GM12878 (cell line): ENCODE measurements around the gene GNB2. TPM values are rescaled to one million over a fixed set of nuclear protein-coding genes. Genes with fewer than 3 reads are reported as not detected.

Source experiments
- ATF7 ChIP-seq: fragments of 450-650 bp; IDR thresholded peaks from 2 replicates; pipeline ENCODE4 v1.6.1; 2016; ENCODE audit warnings: low read depth, mild to moderate bottlenecking
- BMI1 ChIP-seq: fragments of 450-650 bp; IDR thresholded peaks from 2 replicates; pipeline ENCODE4 v1.6.1; 2016; ENCODE audit warnings: mild to moderate bottlenecking, moderate library complexity, borderline replicate concordance
- CBX3 ChIP-seq: fragments of 200-600 bp; sonication (generic); IDR thresholded peaks from 2 replicates; pipeline ENCODE4 v1.6.1; 2016; ENCODE audit warnings: low read depth, borderline replicate concordance
- CBX5 ChIP-seq: sonication (generic); IDR thresholded peaks from 2 replicates; pipeline ENCODE4 v1.6.1; 2016; ENCODE audit warnings: low read depth, moderate library complexity, mild to moderate bottlenecking, inconsistent platforms
- CHD2 ChIP-seq: IDR thresholded peaks from 2 replicates; pipeline ENCODE4 v1.6.1; 2011; ENCODE audit warnings: low read depth, low read length, improper control_type of control experiment, borderline replicate concordance
- CTCF ChIP-seq, 3 experiments: IDR thresholded peaks in 2 of 3; conservative IDR thresholded peaks in 1 of 3; 2 replicates each; pipeline ENCODE4 v1.5.1; 2011; ENCODE audit warnings: low read depth in 3 of 3, low read length in 3 of 3, mild to moderate bottlenecking in 3 of 3, control low read depth in 2 of 3, moderate library complexity in 2 of 3, inconsistent platforms in 1 of 3, mixed read lengths in 1 of 3; ENCODE audit not compliant: control insufficient read depth in 2 of 3, insufficient read depth in 1 of 3; ENCODE audit errors: extremely low read depth in 1 of 3
- JUNB ChIP-seq: IDR thresholded peaks from 2 replicates; pipeline ENCODE4 v1.6.1; 2016; ENCODE audit warnings: antibody characterized with exemption, mild to moderate bottlenecking
- MEF2A ChIP-seq: IDR thresholded peaks from 2 replicates; pipeline ENCODE4 v1.6.1; 2011; ENCODE audit warnings: low read depth, mild to moderate bottlenecking, low read length, moderate library complexity; ENCODE audit not compliant: insufficient read depth
- NR2C2 ChIP-seq: IDR thresholded peaks from 2 replicates; pipeline ENCODE4 v1.6.1; 2011; ENCODE audit warnings: borderline replicate concordance, low read depth; ENCODE audit not compliant: control insufficient read depth, insufficient read length
- NRF1 ChIP-seq: conservative IDR thresholded peaks from 2 replicates; pipeline ENCODE4 v1.6.1; 2011; ENCODE audit warnings: mild to moderate bottlenecking, low read depth, low read length, improper control_type of control experiment
- POLR2AphosphoS2 ChIP-seq: IDR thresholded peaks from 2 replicates; pipeline ENCODE4 v1.6.1; 2011; ENCODE audit warnings: low read depth, mild to moderate bottlenecking, low read length, improper control_type of control experiment, moderate library complexity
- POLR2AphosphoS5 ChIP-seq: IDR thresholded peaks from 2 replicates; pipeline ENCODE4 v1.6.1; 2011; ENCODE audit warnings: mild to moderate bottlenecking, low read length, inconsistent platforms
- RAD21 ChIP-seq: IDR thresholded peaks from 2 replicates; pipeline ENCODE4 v1.6.1; 2011; ENCODE audit warnings: mild to moderate bottlenecking, low read depth, low read length, moderate library complexity; ENCODE audit not compliant: insufficient read depth
- RFX5 ChIP-seq: IDR thresholded peaks from 2 replicates; pipeline ENCODE4 v1.6.1; 2011; ENCODE audit warnings: low read depth, low read length, improper control_type of control experiment
- SIN3A ChIP-seq: IDR thresholded peaks from 2 replicates; pipeline ENCODE4 v1.6.1; 2012; ENCODE audit warnings: low read depth, low read length, improper control_type of control experiment
- SMC3 ChIP-seq: IDR thresholded peaks from 2 replicates; pipeline ENCODE4 v1.6.1; 2011; ENCODE audit warnings: low read length, improper control_type of control experiment, borderline replicate concordance
- TBL1XR1 ChIP-seq: IDR thresholded peaks from 2 replicates; pipeline ENCODE4 v1.6.1; 2012; ENCODE audit warnings: low read depth, low read length, improper control_type of control experiment
- ZNF274 ChIP-seq: IDR thresholded peaks from one replicate; pipeline ENCODE4 v1.8.0; 2011; ENCODE audit not compliant: insufficient read length, insufficient read depth
- polyA plus RNA-seq, 11 experiments: library from polyadenylated mRNA; depleted of rRNA in 4 of 11; unstranded in 6 of 11; stranded (reverse) in 5 of 11; fragments of >200 nt; fragmentation: Nextera tagmentation in 4 of 11; fragmentation: Illumina TruSeq in 1 of 11; extraction: Ambion mirVana in 4 of 11; extraction: Trizol in 1 of 11; gene quantifications; 1 replicate in 1 of 11; 2 replicates in 10 of 11; pipeline versions ENCODE4 v1.2.1 to v1.2.3, GENCODE V29; 2011 to 2016; ENCODE audit warnings: inconsistent platforms in 2 of 11, missing spikeins in 2 of 11, low read depth in 1 of 11
- total RNA-seq, 4 experiments: library from RNA; depleted of rRNA in 3 of 4; stranded (reverse); fragments of >200 nt in 3 of 4; fragmentation: Illumina TruSeq in 1 of 4; extraction: Trizol in 1 of 4; gene quantifications; 2 replicates each; pipeline versions ENCODE4 v1.2.1 to v1.2.3, GENCODE V29; 2013 to 2021
- TF ChIP-seq, protein P1 (sequence below): fragments of 450-650 bp; formaldehyde crosslinking; IDR thresholded peaks from 2 replicates; pipeline ENCODE4 v1.4.0; 2020; ENCODE audit warnings: mild to moderate bottlenecking, moderate library complexity
- TF ChIP-seq, protein P2 (sequence below): IDR thresholded peaks from 2 replicates; pipeline ENCODE4 v1.6.1; 2011; ENCODE audit warnings: borderline replicate concordance, low read depth, mild to moderate bottlenecking, moderate library complexity, mixed read lengths, low read length; ENCODE audit not compliant: insufficient read depth; ENCODE audit errors: extremely low read length
- TF ChIP-seq, protein P3 (sequence below): fragments of 450-650 bp; IDR thresholded peaks from 2 replicates; pipeline ENCODE4 v1.6.1; 2018; ENCODE audit warnings: mild to moderate bottlenecking, low read depth, moderate library complexity; ENCODE audit not compliant: partially characterized antibody

Gene GNB2
- total and polyA plus RNA-seq, 10 of the 15 experiments (the other 5 are each of a cell fraction or from before 2014, with no cell fraction given): 0.35 to 175 (median 59.7) TPM

GRCh38 chr7:100675581-100676350 is 2.2 kb downstream of the GNB2 start (continued):
- TF ChIP-seq CTCF (IDR thresholded peaks at IDR 0.05 in 2 of 3, conservative IDR thresholded peaks at IDR 0.05 in 1 of 3; ENCODE audit: control insufficient read depth in 2 of 3, extremely low read depth in 1 of 3, insufficient read depth in 1 of 3, low read depth in 3 of 3, low read length in 3 of 3): no peak
- no peak for TF ChIP-seq NRF1
- TF ChIP-seq POLR2AphosphoS5: no peak
- no peak for TF ChIP-seq NR2C2
- TF ChIP-seq POLR2AphosphoS2: no peak
- TF ChIP-seq RFX5: 0 out of 2 replicates have a peak, but pooled peaks have one; percentile 9
- TF ChIP-seq, protein P1, sequence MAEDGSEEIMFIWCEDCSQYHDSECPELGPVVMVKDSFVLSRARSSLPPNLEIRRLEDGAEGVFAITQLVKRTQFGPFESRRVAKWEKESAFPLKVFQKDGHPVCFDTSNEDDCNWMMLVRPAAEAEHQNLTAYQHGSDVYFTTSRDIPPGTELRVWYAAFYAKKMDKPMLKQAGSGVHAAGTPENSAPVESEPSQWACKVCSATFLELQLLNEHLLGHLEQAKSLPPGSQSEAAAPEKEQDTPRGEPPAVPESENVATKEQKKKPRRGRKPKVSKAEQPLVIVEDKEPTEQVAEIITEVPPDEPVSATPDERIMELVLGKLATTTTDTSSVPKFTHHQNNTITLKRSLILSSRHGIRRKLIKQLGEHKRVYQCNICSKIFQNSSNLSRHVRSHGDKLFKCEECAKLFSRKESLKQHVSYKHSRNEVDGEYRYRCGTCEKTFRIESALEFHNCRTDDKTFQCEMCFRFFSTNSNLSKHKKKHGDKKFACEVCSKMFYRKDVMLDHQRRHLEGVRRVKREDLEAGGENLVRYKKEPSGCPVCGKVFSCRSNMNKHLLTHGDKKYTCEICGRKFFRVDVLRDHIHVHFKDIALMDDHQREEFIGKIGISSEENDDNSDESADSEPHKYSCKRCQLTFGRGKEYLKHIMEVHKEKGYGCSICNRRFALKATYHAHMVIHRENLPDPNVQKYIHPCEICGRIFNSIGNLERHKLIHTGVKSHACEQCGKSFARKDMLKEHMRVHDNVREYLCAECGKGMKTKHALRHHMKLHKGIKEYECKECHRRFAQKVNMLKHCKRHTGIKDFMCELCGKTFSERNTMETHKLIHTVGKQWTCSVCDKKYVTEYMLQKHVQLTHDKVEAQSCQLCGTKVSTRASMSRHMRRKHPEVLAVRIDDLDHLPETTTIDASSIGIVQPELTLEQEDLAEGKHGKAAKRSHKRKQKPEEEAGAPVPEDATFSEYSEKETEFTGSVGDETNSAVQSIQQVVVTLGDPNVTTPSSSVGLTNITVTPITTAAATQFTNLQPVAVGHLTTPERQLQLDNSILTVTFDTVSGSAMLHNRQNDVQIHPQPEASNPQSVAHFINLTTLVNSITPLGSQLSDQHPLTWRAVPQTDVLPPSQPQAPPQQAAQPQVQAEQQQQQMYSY (CRISPR knock-in tag): no peak
- TF ChIP-seq MEF2A: no peak
- TF ChIP-seq, protein P2, sequence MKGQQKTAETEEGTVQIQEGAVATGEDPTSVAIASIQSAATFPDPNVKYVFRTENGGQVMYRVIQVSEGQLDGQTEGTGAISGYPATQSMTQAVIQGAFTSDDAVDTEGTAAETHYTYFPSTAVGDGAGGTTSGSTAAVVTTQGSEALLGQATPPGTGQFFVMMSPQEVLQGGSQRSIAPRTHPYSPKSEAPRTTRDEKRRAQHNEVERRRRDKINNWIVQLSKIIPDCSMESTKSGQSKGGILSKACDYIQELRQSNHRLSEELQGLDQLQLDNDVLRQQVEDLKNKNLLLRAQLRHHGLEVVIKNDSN: no peak
- peak; percentile 93 for TF ChIP-seq BMI1
- no peak for TF ChIP-seq SMC3
- no peak for TF ChIP-seq SIN3A
- TF ChIP-seq CBX5: no peak
- TF ChIP-seq RAD21: no peak
- TF ChIP-seq, protein P3, sequence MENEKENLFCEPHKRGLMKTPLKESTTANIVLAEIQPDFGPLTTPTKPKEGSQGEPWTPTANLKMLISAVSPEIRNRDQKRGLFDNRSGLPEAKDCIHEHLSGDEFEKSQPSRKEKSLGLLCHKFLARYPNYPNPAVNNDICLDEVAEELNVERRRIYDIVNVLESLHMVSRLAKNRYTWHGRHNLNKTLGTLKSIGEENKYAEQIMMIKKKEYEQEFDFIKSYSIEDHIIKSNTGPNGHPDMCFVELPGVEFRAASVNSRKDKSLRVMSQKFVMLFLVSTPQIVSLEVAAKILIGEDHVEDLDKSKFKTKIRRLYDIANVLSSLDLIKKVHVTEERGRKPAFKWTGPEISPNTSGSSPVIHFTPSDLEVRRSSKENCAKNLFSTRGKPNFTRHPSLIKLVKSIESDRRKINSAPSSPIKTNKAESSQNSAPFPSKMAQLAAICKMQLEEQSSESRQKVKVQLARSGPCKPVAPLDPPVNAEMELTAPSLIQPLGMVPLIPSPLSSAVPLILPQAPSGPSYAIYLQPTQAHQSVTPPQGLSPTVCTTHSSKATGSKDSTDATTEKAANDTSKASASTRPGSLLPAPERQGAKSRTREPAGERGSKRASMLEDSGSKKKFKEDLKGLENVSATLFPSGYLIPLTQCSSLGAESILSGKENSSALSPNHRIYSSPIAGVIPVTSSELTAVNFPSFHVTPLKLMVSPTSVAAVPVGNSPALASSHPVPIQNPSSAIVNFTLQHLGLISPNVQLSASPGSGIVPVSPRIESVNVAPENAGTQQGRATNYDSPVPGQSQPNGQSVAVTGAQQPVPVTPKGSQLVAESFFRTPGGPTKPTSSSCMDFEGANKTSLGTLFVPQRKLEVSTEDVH: no peak
- 0 out of 2 replicates have a peak, but pooled peaks have one; percentile 19 for TF ChIP-seq ATF7
- no peak for TF ChIP-seq TBL1XR1
- TF ChIP-seq CHD2: 0 out of 2 replicates have a peak, but pooled peaks have one; percentile 19
- TF ChIP-seq CBX3: no peak
- no peak for TF ChIP-seq ZNF274
- TF ChIP-seq JUNB: no peak
